ENCODE results near the gene KCNN1. TPM values are rescaled to one million over a fixed set of nuclear protein-coding genes. Genes with fewer than 3 reads are reported as not detected.

Gene KCNN1
- total RNA-seq, 3 donors from 2014 or later: 0.33 to 0.59 TPM; not detected in 1

DNA sequence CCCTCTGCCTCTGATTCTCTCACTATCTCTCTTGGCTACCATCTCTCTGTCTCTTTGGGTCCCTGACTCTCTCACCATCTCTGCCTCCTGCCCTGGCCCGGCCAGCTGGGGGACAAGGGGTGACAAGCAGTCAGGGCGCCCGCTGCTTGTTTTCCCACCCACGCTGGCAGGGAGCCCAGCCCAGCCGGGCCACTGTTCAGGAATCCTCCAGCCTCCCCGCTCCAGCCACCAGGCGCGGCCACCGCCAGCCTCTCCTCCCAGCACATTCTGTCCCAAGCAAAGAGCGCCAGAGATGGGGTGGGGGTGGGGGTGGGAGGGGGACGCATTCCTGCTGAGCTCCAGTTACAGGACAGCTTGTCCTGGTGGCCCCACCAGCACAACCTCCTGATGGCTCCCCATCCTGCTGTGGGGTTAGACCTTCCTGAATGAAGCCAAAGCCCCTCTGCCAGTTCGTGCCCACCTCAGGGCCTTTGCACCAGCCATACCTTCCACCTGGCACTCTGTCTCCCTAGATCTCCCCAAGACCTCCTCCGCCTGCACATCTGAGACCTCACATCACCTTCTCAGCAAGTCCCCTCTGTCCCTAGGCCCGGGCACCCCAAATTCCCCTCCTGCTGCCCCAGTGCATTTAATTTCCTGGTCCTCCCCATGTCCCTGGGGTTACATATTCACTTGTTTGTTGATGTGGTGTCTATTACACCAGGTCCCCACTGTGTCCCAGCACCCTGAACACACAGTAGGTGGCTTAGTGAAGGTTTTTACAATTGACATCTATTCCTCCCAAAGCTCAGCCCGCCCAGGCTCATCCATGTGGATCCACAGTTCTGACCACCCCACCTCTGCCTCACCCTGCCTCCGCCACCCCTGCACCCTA lies 53.5 kb downstream of the KCNN1 start:
- peak overlapping the region in 1 of 3 donors; percentile 40 for H3K4me3 ChIP-seq
- intact Hi-C loops (cut with DNase I; ENCODE audit: low total_unique reads): no loop called here
- peak overlapping the region; percentile 86 to 96 for H3K27ac ChIP-seq
- H3K9me3 ChIP-seq: no peaks in the 10 kb centered on the region
- DNase-seq (ENCODE audit: low spot score in 2 of 2): peak; percentile 82 to 87
- H3K4me1 ChIP-seq: peaks cover 18 to 26% of the 10 kb centered on the region in 2 donors
- TF ChIP-seq POLR2AphosphoS5 (IDR thresholded peaks at IDR 0.05) (peak in 1 of 3 donors; percentile 31), POLR2A (IDR thresholded peaks at IDR 0.05) (no peak)
- TF ChIP-seq, protein P1, sequence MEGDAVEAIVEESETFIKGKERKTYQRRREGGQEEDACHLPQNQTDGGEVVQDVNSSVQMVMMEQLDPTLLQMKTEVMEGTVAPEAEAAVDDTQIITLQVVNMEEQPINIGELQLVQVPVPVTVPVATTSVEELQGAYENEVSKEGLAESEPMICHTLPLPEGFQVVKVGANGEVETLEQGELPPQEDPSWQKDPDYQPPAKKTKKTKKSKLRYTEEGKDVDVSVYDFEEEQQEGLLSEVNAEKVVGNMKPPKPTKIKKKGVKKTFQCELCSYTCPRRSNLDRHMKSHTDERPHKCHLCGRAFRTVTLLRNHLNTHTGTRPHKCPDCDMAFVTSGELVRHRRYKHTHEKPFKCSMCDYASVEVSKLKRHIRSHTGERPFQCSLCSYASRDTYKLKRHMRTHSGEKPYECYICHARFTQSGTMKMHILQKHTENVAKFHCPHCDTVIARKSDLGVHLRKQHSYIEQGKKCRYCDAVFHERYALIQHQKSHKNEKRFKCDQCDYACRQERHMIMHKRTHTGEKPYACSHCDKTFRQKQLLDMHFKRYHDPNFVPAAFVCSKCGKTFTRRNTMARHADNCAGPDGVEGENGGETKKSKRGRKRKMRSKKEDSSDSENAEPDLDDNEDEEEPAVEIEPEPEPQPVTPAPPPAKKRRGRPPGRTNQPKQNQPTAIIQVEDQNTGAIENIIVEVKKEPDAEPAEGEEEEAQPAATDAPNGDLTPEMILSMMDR (IDR thresholded peaks at IDR 0.05): peak in 1 of 3 donors; percentile 18
- no peaks in the 10 kb centered on the region for H3K36me3 ChIP-seq
- H3K27me3 ChIP-seq: no peaks in the 10 kb centered on the region

DNA sequence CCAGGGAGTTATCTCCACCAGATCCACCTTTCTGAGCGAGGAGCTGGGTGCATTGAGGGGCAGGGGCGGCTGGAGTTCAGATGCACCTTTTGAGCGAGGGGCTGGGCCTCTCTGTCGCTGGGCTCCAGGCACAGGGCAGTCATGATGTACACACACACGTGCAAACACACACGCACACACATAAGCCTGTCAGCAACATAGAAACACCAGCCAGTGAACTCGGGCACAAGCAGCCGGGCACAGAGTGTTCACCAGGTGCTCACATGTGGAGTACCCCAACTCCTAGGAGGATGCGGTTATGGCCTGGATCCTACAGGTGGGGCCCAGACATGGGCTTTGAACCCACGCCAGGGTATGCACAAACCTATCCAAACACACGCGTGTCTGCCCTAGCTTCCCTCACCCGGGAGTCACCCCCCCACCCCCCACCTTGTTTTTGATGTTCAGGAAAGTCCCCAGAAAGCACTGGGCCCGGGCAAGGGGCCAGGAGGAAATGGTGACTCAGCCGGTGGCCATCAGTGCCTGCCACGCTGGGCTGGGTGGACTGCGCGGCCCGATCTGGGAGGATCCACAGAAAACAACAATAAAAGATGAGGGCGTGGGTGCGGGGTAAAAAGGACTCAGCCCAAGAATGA lies 54.3 kb downstream of the KCNN1 start:
- Histone ChIP-seq H3K9me3 (no peaks in the 10 kb centered on the region), H3K27ac (peak overlapping the region; percentile 86 to 96), H3K36me3 (no peaks in the 10 kb centered on the region), H3K27me3 (no peaks in the 10 kb centered on the region), H3K4me1 (peaks cover 18 to 26% of the 10 kb centered on the region in 2 donors), H3K4me3 (peak overlapping the region in 1 of 3 donors; percentile 35)
- TF ChIP-seq, protein P1 (IDR thresholded peaks at IDR 0.05): no peak
- peak; percentile 22 to 35 (median 27) for TF ChIP-seq POLR2AphosphoS5 (IDR thresholded peaks at IDR 0.05)
- DNase-seq (ENCODE audit: low spot score in 2 of 2): peak; percentile 79 to 83
- intact Hi-C loops (cut with DNase I; ENCODE audit: low total_unique reads): no loop called here

DNA sequence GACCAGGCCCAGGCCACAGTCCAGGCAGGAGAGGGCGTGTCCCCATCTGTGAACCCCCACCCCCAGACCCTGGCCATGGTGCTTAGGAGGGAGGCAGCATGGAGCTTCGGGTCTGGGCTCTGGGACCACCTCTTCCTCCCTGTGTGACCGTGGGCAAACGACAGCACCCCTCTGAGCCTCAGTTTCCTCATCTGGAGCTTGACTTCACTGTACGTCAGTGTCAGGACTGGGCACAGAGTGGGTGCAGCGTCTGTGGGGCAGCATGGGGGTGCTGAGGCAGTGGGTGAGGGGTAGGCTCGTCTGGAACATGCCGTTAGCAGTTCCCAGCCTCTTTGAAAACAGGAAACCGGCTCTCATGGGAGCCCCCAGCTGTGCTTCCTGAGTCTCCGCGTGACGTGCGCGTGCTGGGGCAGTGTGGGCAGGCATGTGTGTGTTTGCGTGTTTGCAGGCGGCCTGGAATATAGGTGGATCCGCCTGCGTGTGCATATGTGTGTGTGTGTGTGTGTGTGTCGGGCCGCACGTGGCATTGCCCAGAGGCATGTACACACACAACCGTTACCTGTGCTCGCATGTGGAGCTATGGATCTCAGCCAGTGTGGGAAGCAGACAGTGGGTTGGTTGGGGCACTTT lies 56.8 kb downstream of the KCNN1 start:
- Histone ChIP-seq H3K9me3 (no peaks in the 10 kb centered on the region), H3K36me3 (no peaks in the 10 kb centered on the region), H3K4me3 (no peak overlapping the region), H3K27me3 (no peaks in the 10 kb centered on the region), H3K4me1 (peaks cover 18 to 26% of the 10 kb centered on the region in 2 donors), H3K27ac (peak overlapping the region; percentile 86 to 96)
- intact Hi-C loops (cut with DNase I; ENCODE audit: low total_unique reads): no loop called here
- TF ChIP-seq, protein P1 (IDR thresholded peaks at IDR 0.05): no peak
- peak; percentile 74 to 93 (median 80) for TF ChIP-seq POLR2AphosphoS5 (IDR thresholded peaks at IDR 0.05)
- no peak for TF ChIP-seq POLR2A (IDR thresholded peaks at IDR 0.05)
- DNase-seq (ENCODE audit: low spot score in 2 of 2): peak in 1 of 2 donors; percentile 78

DNA sequence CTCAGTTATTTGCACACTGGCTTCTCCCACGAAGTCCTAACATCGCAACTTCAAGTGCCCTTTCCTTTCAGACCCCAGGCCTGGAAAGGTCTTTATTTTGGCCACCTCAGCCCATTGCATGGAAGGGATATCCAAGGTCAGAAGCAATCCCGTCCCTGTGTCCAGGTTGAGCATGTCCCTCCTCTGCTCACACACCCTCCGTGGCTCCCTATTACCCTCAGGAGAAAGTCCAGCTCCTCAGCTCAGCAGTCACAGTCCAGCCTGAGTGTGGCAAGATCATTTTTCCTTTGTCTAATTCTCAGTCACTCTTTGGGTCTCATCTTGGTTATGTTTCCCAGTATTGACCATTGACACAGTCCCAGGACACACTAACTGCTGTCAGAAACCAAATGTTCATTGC lies 60.2 kb downstream of the KCNN1 start:
- no peak for DNase-seq (ENCODE audit: low spot score in 2 of 2)
- no peak overlapping the region for H3K27ac ChIP-seq
- TF ChIP-seq POLR2AphosphoS5 (IDR thresholded peaks at IDR 0.05) (no peak), POLR2A (IDR thresholded peaks at IDR 0.05) (no peak)
- TF ChIP-seq, protein P1 (IDR thresholded peaks at IDR 0.05): no peak
- H3K36me3 ChIP-seq: no peaks in the 10 kb centered on the region
- H3K4me3 ChIP-seq: no peak overlapping the region
- no peaks in the 10 kb centered on the region for H3K9me3 ChIP-seq
- intact Hi-C loops (cut with DNase I; ENCODE audit: low total_unique reads): no loop called here
- H3K4me1 ChIP-seq: peaks cover 0 to 11% of the 10 kb centered on the region in 2 donors
- H3K27me3 ChIP-seq: no peaks in the 10 kb centered on the region

Measured in breast epithelium (tissue), 4 donors.